Endothelial cell of umbilical vein (primary cell): Measurements from ENCODE around the gene MTA1. TPM values are rescaled to one million over a fixed set of nuclear protein-coding genes. Genes with fewer than 3 reads are reported as not detected.

Source experiments
- BruUV-seq: library from RNA; stranded (reverse); fragments of 400-500 nt; replicated peaks from 2 replicates; lab custom pipeline; 2021; lab: Mats Ljungman, UMichigan
- CTCF ChIA-PET: fragments of 300-600, 350-600 bp; sonication (Branson Sonifier 250); formaldehyde crosslinking; loops from one replicate; lab custom pipeline; 2021; ENCODE audit warnings: antibody characterized with exemption, inconsistent platforms; lab: Charles Lee
- POLR2A ChIA-PET: fragments of 300-600, 350-600 bp; sonication (Branson Sonifier 250); formaldehyde crosslinking; loops from one replicate; lab custom pipeline; 2021; ENCODE audit warnings: antibody characterized with exemption, inconsistent platforms; lab: Charles Lee
- DNase-seq: peaks from one replicate; pipeline ENCODE4 v3.0.0-alpha.2; 2011; ENCODE audit warnings: low read depth, low spot score
- FAIRE-seq: peaks from 2 replicates; lab custom pipeline; 2011; peaks lifted over from hg19 to GRCh38; lab: Jason Lieb, UNC
- H2AFZ ChIP-seq: 2 replicates; pipeline ENCODE4 v1.6.0; 2012; ENCODE audit warnings: low read depth, low read length, control low read depth, inconsistent platforms
- H3K27ac ChIP-seq: 2 replicates; pipeline ENCODE4 v1.5.1; 2011; ENCODE audit warnings: low read depth, mild to moderate bottlenecking, control low read depth, low read length, moderate library complexity; ENCODE audit not compliant: insufficient read depth
- H3K27me3 ChIP-seq, 2 experiments: 2 replicates each; pipeline versions ENCODE4 v1.6.0 to v1.6.1; 2011; ENCODE audit warnings: low read length in 2 of 2, mixed read lengths in 1 of 2; ENCODE audit not compliant: control insufficient read depth in 2 of 2, insufficient read depth in 2 of 2
- H3K36me3 ChIP-seq, 2 experiments: 2 replicates in 1 of 2; 3 replicates in 1 of 2; pipeline ENCODE4 v1.5.1; 2011; ENCODE audit warnings: low read length in 2 of 2, mild to moderate bottlenecking in 1 of 2, moderate library complexity in 1 of 2; ENCODE audit not compliant: control insufficient read depth in 2 of 2, insufficient read depth in 2 of 2; ENCODE audit errors: extremely low read depth in 1 of 2
- H3K4me1 ChIP-seq: 3 replicates; pipeline ENCODE4 v1.5.1; 2011; ENCODE audit warnings: mild to moderate bottlenecking, low read length; ENCODE audit not compliant: control insufficient read depth, insufficient read depth; ENCODE audit errors: extremely low read depth
- H3K4me2 ChIP-seq: 2 replicates; pipeline ENCODE4 v1.6.1; 2011; ENCODE audit warnings: low read length, control low read depth, mixed read lengths; ENCODE audit not compliant: insufficient read depth
- H3K4me3 ChIP-seq, 3 experiments: fragments of 200-600 bp in 1 of 3; sonication (generic), shearing (Covaris generic) in 1 of 3; replicated peaks in 1 of 3; 2 replicates each; pipeline ENCODE4 v1.5.1; 2011 to 2016; ENCODE audit warnings: control low read depth in 3 of 3, low read length in 3 of 3, mild to moderate bottlenecking in 2 of 3, inconsistent platforms in 1 of 3, low read depth in 1 of 3, moderate library complexity in 1 of 3; ENCODE audit not compliant: insufficient read depth in 1 of 3
- H3K79me2 ChIP-seq: 2 replicates; pipeline ENCODE4 v1.6.0; 2012; ENCODE audit warnings: low read length, inconsistent platforms; ENCODE audit not compliant: control insufficient read depth, insufficient read depth
- H3K9ac ChIP-seq: replicated peaks from 2 replicates; pipeline ENCODE3; 2011; ENCODE audit warnings: low read length, control low read depth; ENCODE audit not compliant: insufficient read depth; ENCODE audit errors: extremely low read depth
- H3K9me1 ChIP-seq: replicated peaks from 3 replicates; pipeline ENCODE4 v1.6.0; 2011; ENCODE audit warnings: mild to moderate bottlenecking, low read length; ENCODE audit not compliant: control insufficient read depth, insufficient read depth; ENCODE audit errors: extremely low read depth
- H3K9me3 ChIP-seq: replicated peaks from 2 replicates; pipeline ENCODE4 v1.5.1; 2012; ENCODE audit warnings: low read length, inconsistent platforms; ENCODE audit not compliant: control insufficient read depth, insufficient read depth
- H4K20me1 ChIP-seq: replicated peaks from 2 replicates; pipeline ENCODE3; 2011; ENCODE audit warnings: mild to moderate bottlenecking, low read length; ENCODE audit not compliant: control insufficient read depth, insufficient read depth; ENCODE audit errors: extremely low read depth
- EZH2 ChIP-seq: IDR thresholded peaks from 2 replicates; pipeline ENCODE4 v1.6.1; 2012; ENCODE audit warnings: borderline replicate concordance, low read depth, mild to moderate bottlenecking, moderate library complexity, low read length, inconsistent platforms; ENCODE audit not compliant: severe bottlenecking
- FOS ChIP-seq: IDR thresholded peaks from 2 replicates; pipeline ENCODE4 v1.6.1; 2011; ENCODE audit warnings: mild to moderate bottlenecking, low read length, moderate library complexity, borderline replicate concordance; ENCODE audit not compliant: insufficient read depth
- GATA2 ChIP-seq: IDR thresholded peaks from 2 replicates; pipeline ENCODE4 v1.7.0; 2011; ENCODE audit warnings: low read depth, mild to moderate bottlenecking, moderate library complexity, mixed read lengths, low read length; ENCODE audit not compliant: insufficient read length, insufficient read depth
- JUN ChIP-seq: IDR thresholded peaks from 2 replicates; pipeline ENCODE4 v1.6.1; 2011; ENCODE audit warnings: borderline replicate concordance, low read depth; ENCODE audit not compliant: insufficient read length, insufficient read depth
- MAX ChIP-seq: IDR thresholded peaks from 2 replicates; pipeline ENCODE4 v1.6.1; 2011; ENCODE audit not compliant: insufficient read depth, insufficient read length
- MYC ChIP-seq: IDR thresholded peaks from one replicate; pipeline ENCODE4 v1.6.1; 2011; ENCODE audit warnings: mild to moderate bottlenecking, low read depth, low read length
- POLR2A ChIP-seq: IDR thresholded peaks from 2 replicates; pipeline ENCODE4 v1.6.1; 2012; ENCODE audit warnings: low read depth, mild to moderate bottlenecking, control low read depth, low read length
- POLR2AphosphoS5 ChIP-seq: IDR thresholded peaks from 2 replicates; pipeline ENCODE4 v1.6.1; 2012; ENCODE audit warnings: low read depth, mild to moderate bottlenecking, control low read depth, low read length, moderate library complexity; ENCODE audit not compliant: insufficient read depth
- dilution Hi-C: fragments of 300-500 bp; cut with MboI; formaldehyde crosslinking; loops from one replicate; pipeline ENCODE4 v1.15.0; 2019; ENCODE audit warnings: low sequenced_read_pairs; ENCODE audit not compliant: extremely low pct_ligation_motif_present
- intact Hi-C: fragments of 100-400 bp; cut with micrococcal nuclease; formaldehyde crosslinking; loops from one replicate; pipeline ENCODE4 v1.10.0; 2022
- polyA plus RNA-seq, 4 experiments: library from polyadenylated mRNA; depleted of rRNA in 3 of 4; stranded (reverse) in 3 of 4; unstranded in 1 of 4; fragments of >200 nt; gene quantifications; 2 replicates each; pipeline versions ENCODE4 v1.2.1 to v1.2.3, GENCODE V29; 2011 to 2012; ENCODE audit warnings: missing spikeins in 1 of 4
- total RNA-seq: library from RNA; stranded (reverse); gene quantifications from 2 replicates; pipeline ENCODE4 v1.2.3, GENCODE V29; 2021

Gene MTA1
- total and polyA plus RNA-seq, 2 donors (not counting 3 experiments of a cell fraction or from before 2014, with no cell fraction given), result 85.2 to 167 TPM

- H3K36me3 ChIP-seq, result peaks cover 0 to 2% of the 10 kb centered on the region in 2 experiments
- no peak overlapping the region for H3K27ac ChIP-seq
- FAIRE-seq, result no peak
- no peak overlapping the region for H3K4me2 ChIP-seq
- H3K9me1 ChIP-seq, result no peaks in the 10 kb centered on the region
- no peak overlapping the region for H2AFZ ChIP-seq
- BruUV-seq, result no TSS peak
- no peaks in the 10 kb centered on the region for H4K20me1 ChIP-seq
- no peak for DNase-seq
- H3K27me3 ChIP-seq, result no peaks in the 10 kb centered on the region
- dilution Hi-C loops (no loop called here), intact Hi-C loops (no loop called here)
- ChIA-PET POLR2A (no interaction called here), CTCF (no interaction called here)
- no peaks in the 10 kb centered on the region for H3K79me2 ChIP-seq
- no peaks in the 10 kb centered on the region for H3K9me3 ChIP-seq
- H3K4me1 ChIP-seq, result peaks cover under 1% of the 10 kb centered on the region
- H3K4me3 ChIP-seq, result no peak overlapping the region
- TF ChIP-seq FOS (no peak), GATA2 (no peak), MAX (no peak), POLR2AphosphoS5 (no peak), JUN (no peak), EZH2 (no peak), MYC (no peak), POLR2A (no peak)
- H3K9ac ChIP-seq, result no peak overlapping the region
Observed at GRCh38 chr14:105391541-105391940, 28.1 kb upstream of the MTA1 start.
